ENCODE results near the gene KIAA1328. TPM values are rescaled to one million over a fixed set of nuclear protein-coding genes. Genes with fewer than 3 reads are reported as not detected.
"Not testable (repeated sequence)": the region's sequence is repeated elsewhere in the genome, so short reads cannot be mapped to it uniquely, and the experiment has no call there.

KIAA1328 gene
- 9.1 TPM in 2 replicates for total RNA-seq (2014; rRNA removed; shearing (Covaris generic))

DNA sequence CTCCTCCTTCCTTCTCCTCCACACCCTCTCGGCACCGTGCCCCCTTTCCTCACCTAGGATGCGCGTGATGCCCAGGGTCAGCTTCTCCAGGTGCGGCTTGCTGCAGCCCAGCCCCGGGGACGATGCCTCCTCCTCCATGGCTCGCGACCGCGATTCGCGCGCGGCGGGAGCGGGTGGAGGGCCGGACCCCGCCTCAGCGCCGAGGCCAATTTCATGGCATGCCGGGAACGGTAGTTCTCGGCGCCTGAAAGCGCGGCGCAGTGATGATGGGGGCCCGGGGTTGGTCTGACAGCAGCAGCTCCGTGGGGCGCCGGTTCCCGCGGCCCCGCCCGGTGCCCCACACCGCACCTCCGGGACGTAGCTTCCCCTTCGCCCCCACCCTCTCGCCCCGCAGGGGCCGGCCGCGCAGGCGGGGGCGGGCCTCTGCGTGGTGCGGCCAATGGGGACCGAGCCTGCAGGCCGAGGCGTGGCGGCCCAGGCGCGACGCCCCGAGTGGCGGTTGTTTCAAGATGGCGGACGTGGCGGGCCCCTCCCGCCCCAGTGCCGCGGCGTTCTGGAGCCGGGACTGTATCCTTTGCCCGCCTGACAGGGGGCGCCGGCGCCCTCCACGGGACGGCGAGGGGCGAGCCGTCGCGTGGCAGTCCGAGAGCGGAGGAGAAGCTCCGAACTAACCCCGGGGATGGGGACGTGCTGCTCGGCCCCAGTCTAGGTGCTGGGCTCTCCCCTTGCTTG is at the start of gene KIAA1328, which contains the start of gene TPGS2:
TSS of gene KIAA1328 (plus strand) at position 498 of the 732 bp plus-strand sequence. CDS start at position 510, 12 bp downstream.
TSS of gene TPGS2 (minus strand) at position 373 of the 732 bp plus-strand sequence. CDS start at position 138, 235 bp downstream.
- peak; percentile 83 for DNase-seq (ENCODE audit: low spot score)

DNA sequence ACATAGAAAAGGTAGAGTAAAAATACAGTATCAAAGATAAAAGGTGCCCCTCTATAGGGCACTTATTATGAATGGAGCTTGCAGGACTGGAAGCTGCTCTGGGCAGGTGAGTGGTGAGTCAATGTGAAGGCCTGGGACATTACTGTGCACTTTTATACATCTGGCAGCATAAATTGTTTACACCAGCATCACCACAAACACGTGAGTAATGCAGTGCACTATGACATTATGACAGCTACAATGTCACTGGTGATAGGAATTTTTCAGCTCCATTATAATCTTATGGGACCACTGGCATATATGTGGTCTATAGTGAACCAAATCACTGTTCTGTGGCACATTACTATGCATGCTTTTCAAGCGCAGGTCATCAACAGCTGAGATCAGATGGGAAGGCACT is 48.2 kb upstream of the KIAA1328 start:
- peak; percentile 30 for DNase-seq (ENCODE audit: low spot score)

DNA sequence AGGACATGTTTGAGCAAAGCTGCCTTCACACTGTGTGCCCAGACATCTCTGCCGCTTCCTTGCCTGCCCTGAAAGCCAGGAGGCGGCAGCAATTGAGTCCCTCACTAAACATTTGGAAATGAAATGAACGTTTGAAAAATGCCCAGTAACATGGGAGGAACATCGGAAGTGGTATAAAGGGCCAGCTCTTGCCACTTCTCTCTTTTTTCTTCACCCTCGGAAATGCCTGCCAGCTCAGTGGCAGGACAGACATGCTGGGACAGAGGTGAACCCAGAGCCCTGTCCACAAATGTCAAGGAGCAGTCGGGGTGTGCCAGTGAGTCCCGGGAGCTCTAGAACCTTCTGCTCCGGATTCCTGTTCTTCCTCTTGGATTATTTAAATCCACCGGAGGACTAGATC is 46.2 kb upstream of the KIAA1328 start:
- no peak for DNase-seq (ENCODE audit: low spot score)

DNA sequence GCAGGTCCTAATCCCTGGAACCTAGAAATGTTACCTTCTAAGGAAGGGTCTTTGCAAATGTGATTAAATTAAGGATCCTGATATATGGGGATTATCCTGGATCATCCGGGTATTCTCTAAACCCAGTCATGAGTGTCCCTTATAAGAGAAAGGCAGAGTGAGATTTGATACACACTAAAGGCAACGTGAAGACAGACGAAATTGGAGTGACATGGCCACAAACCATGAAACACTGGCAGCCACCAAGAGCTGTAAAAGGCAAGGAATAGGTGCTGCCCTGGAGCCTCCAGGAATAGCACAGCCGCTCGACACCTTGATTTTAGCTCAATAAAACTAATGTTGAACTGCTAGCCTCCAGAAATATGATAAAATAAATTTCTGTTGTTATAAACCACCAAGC is 45.1 kb upstream of the KIAA1328 start:
- DNase-seq (ENCODE audit: low spot score), result no peak

DNA sequence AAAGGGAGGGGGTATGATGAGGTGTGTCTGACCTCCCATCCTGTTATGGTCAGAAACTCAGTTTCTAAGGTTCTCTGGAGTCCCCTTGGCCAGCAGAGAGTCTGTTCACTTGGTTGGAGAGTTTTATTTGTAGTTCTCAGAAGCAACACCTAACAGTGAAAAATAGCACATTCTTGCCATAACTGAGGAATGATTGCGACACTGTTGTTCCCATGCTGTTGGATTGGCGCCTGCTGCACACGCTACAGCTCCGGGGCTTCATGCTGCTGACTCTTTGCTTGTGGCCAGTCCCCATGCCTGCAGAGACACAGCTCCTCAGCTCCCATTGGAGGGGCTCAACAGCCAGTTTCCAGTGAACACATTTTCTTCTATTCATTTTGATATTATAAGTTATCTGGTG is 42.2 kb upstream of the KIAA1328 start:
- peak; percentile 68 for DNase-seq (ENCODE audit: low spot score)

DNA sequence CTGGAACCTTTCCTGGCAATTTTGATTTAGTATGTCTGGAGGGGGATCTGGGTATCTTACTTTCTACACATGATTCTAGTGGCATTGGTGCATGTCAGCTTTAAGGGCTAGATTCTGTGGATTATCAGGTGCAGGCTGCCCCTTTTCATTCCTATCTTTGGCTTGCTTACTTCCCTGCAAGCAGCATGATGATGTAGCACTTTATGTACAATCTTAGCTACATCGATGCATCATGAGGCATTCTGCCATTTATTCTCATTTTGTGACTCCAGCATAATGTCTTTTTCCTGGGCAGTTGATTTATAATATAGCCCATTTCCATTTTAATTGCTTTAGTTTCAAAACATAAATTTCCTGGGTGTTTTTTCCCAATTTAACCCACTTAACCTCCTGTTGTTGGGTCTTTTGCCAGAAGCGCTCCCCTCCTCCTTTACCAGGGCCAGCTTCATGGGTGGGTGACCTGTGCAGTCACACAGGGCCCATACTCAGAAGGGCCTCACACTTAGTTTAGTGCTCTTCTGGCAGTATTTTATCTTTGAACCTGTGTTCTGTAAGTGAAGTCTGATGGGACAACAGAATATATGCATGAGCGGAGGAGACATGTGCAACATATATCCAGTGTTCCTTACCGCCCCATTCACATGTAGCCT is 36.2 kb upstream of the KIAA1328 start:
- DNase-seq (ENCODE audit: low spot score), result no peak

GRCh38 chr18:36798738-36799473 is 30.0 kb upstream of the KIAA1328 start:
- DNase-seq (ENCODE audit: low spot score), result no peak

GRCh38 chr18:36805105-36805504 is 23.8 kb upstream of the KIAA1328 start:
- no peak for DNase-seq (ENCODE audit: low spot score)

DNA sequence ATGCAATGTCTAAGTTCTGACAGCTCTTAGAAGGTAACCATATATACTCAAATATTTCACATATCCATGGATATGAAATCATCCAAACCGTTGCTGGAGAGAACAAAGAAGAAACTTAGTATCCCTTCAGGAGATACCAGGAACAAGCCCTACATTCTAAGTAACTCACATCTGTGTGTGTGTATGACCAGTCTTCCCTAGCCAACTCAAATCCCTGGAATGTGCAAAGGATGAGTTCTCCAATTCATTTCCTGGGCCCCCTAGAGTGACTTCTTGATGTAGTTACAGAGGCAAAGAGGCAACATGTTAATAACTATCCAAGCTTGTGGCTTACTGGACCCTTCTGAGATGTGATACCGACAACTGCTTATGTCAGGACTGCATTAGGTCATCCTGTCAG is 20.2 kb upstream of the KIAA1328 start:
- DNase-seq (ENCODE audit: low spot score), result no peak

- peak; percentile 62 for DNase-seq (ENCODE audit: low spot score)
These were observed 19.1 kb upstream of the KIAA1328 start for GRCh38 chr18:36809590-36810381.

- no peak for DNase-seq (ENCODE audit: low spot score)
These were observed 17.5 kb upstream of the KIAA1328 start for GRCh38 chr18:36811430-36811829.

- no peak for DNase-seq (ENCODE audit: low spot score)
These were observed 17.0 kb upstream of the KIAA1328 start for GRCh38 chr18:36811955-36812354.

- DNase-seq (ENCODE audit: low spot score), result no peak
These were observed 16.2 kb upstream of the KIAA1328 start for GRCh38 chr18:36812678-36813077.

DNA sequence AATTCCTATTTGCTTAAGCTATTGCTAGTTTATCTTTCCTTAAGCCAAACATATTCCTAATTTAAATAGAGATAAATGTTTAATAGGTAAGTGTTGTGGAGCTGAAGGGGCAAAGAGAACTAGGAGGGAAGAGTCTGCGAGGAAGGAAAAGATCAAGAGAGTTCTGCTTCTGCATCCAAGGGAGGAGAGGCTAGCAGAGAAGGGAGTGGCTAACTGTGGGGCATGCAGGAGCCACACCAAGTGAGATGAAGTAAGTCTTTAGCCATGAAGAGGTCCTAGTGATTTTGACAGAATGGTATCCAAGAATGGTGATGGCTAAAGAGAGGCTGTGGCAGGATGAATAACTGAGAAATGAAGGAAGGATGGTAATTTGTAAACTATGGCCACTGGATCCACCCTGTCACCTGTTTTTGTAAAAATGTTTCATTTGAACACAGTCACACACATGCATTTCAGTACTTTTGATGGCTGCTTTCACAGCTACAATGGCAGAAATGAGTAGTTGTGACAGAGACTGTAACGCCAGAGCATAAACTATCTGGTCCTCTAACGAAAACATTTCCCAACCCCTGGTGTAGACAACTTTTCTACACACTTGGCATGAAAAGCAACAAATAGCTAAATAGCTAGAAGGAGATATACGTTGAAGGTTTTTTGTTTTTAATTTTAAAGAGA is 15.7 kb upstream of the KIAA1328 start:
- no peak for DNase-seq (ENCODE audit: low spot score)

- DNase-seq (ENCODE audit: low spot score), result no peak
These were observed 15.1 kb upstream of the KIAA1328 start for GRCh38 chr18:36813824-36814223.

- DNase-seq (ENCODE audit: low spot score), result no peak
These were observed 13.9 kb upstream of the KIAA1328 start for GRCh38 chr18:36814994-36815393.

- not testable (repeated sequence) for DNase-seq (ENCODE audit: low spot score)
These were observed 12.8 kb upstream of the KIAA1328 start for GRCh38 chr18:36816096-36816495.

DNA sequence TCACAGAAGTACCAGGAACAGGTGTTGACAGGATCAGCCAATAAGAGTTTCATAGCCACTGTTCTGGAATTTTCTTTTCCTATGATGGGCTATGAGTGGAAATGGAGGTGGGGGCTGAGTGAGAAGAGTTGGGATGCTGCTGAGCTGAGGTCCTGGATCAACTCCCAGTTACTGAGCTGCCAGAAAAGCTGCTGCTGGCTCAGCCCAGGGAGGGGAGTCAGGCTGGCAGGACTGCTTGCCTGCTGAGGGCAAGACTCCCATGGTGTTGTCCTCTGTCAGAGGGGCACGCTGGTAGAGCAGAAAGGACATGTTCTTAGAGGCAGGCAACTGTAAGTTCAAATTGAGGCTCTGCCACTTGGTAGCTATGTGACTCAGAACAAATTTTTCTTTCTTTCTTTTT is 11.9 kb upstream of the KIAA1328 start:
- DNase-seq (ENCODE audit: low spot score), result no peak

GRCh38 chr18:36818652-36819051 is 10.3 kb upstream of the KIAA1328 start:
- DNase-seq (ENCODE audit: low spot score), result no peak

DNA sequence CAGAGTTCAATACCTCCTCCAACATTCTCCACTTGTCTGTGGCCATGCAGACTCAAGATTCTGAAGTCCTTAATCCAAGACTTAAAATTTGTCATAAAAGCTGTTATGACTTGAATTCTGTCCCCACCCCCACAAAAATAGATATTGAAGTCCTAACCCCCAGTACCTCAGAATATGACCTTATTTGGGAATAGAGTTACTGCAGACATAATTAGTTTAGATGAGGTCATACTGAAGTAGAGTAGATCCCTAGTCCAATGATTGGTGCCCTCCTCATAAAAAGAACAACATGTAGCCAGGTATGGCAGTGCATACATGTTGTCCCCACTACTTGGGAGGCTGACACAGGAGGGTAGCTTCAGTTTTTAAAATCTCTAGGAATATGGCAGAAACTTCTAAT is 9.3 kb upstream of the KIAA1328 start:
- no peak for DNase-seq (ENCODE audit: low spot score)

DNA sequence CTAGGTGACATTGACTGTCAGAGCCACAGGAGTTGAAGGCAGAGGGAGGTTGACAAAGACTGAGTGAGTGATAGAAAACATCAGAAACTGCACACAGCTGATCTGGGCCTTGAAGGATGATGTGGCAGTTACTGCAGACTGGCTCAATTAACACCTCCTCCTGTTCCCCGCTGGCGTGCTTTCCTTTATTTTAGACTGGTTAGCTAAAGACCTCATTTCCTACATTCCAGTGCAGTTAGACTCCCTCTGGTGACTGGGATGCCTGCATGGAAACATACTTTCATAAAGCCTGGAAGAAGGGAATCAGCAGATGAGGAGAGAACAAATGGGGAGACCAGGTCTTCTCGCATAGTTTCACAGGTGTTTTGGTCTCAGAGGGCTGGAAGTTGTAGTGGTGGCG is 7.2 kb upstream of the KIAA1328 start:
- no peak for DNase-seq (ENCODE audit: low spot score)

All from A172 (cell line).